ENCODE results near the gene TMEFF2.

GRCh38 chr2:192117705-192118104 lies 77.0 kb downstream of the TMEFF2 start:
- TF ChIP-seq ZNF133 (tag by site-specific recombination; IDR thresholded peaks at IDR 0.05), result no peak
- no peak for TF ChIP-seq ZNF670 (tag by site-specific recombination; IDR thresholded peaks at IDR 0.05; ENCODE audit: low read depth)
- TF ChIP-seq ZNF350 (tag by site-specific recombination; IDR thresholded peaks at IDR 0.05), result no peak
- TF ChIP-seq, protein P1, sequence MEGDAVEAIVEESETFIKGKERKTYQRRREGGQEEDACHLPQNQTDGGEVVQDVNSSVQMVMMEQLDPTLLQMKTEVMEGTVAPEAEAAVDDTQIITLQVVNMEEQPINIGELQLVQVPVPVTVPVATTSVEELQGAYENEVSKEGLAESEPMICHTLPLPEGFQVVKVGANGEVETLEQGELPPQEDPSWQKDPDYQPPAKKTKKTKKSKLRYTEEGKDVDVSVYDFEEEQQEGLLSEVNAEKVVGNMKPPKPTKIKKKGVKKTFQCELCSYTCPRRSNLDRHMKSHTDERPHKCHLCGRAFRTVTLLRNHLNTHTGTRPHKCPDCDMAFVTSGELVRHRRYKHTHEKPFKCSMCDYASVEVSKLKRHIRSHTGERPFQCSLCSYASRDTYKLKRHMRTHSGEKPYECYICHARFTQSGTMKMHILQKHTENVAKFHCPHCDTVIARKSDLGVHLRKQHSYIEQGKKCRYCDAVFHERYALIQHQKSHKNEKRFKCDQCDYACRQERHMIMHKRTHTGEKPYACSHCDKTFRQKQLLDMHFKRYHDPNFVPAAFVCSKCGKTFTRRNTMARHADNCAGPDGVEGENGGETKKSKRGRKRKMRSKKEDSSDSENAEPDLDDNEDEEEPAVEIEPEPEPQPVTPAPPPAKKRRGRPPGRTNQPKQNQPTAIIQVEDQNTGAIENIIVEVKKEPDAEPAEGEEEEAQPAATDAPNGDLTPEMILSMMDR (tag by site-specific recombination; IDR thresholded peaks at IDR 0.05), result no peak
- TF ChIP-seq ZBTB7A (tag by site-specific recombination; IDR thresholded peaks at IDR 0.05; ENCODE audit: low read depth), result no peak
- TF ChIP-seq SP2 (tag by site-specific recombination; IDR thresholded peaks at IDR 0.05), result no peak
- TF ChIP-seq ZNF473 (tag by site-specific recombination; IDR thresholded peaks at IDR 0.05), result no peak

Measured in HEK293 (cell line).